HEK293T (cell line): ENCODE results near the gene SCYL2.

Source experiments
- BHLHE40 ChIP-seq: fragments of 450-650 bp; IDR thresholded peaks from 2 replicates; pipeline ENCODE4 v1.6.1; 2016; ENCODE audit warnings: mild to moderate bottlenecking, moderate library complexity, borderline replicate concordance
- CTBP1 ChIP-seq: fragments of 450-650 bp; IDR thresholded peaks from 2 replicates; pipeline ENCODE4 v1.6.1; 2016; ENCODE audit warnings: borderline replicate concordance
- ELF4 ChIP-seq: fragments of 450-650 bp; IDR thresholded peaks from 2 replicates; pipeline ENCODE4 v1.6.1; 2017; ENCODE audit warnings: antibody characterized with exemption
- HDGF ChIP-seq: fragments of 450-650 bp; IDR thresholded peaks from 2 replicates; pipeline ENCODE4 v1.6.1; 2017; ENCODE audit warnings: antibody characterized with exemption, borderline replicate concordance
- LEF1 ChIP-seq: fragments of 450-650 bp; IDR thresholded peaks from 2 replicates; pipeline ENCODE4 v1.6.1; 2017; ENCODE audit warnings: mild to moderate bottlenecking, borderline replicate concordance
- NFRKB ChIP-seq: fragments of 450-650 bp; IDR thresholded peaks from 2 replicates; pipeline ENCODE4 v1.6.1; 2016; ENCODE audit warnings: mild to moderate bottlenecking, moderate library complexity
- SUZ12 ChIP-seq: fragments of 450-650 bp; IDR thresholded peaks from 2 replicates; pipeline ENCODE4 v1.6.1; 2016; ENCODE audit warnings: mild to moderate bottlenecking
- TARDBP ChIP-seq: fragments of 450-650 bp; IDR thresholded peaks from 2 replicates; pipeline ENCODE4 v1.6.1; 2016

DNA sequence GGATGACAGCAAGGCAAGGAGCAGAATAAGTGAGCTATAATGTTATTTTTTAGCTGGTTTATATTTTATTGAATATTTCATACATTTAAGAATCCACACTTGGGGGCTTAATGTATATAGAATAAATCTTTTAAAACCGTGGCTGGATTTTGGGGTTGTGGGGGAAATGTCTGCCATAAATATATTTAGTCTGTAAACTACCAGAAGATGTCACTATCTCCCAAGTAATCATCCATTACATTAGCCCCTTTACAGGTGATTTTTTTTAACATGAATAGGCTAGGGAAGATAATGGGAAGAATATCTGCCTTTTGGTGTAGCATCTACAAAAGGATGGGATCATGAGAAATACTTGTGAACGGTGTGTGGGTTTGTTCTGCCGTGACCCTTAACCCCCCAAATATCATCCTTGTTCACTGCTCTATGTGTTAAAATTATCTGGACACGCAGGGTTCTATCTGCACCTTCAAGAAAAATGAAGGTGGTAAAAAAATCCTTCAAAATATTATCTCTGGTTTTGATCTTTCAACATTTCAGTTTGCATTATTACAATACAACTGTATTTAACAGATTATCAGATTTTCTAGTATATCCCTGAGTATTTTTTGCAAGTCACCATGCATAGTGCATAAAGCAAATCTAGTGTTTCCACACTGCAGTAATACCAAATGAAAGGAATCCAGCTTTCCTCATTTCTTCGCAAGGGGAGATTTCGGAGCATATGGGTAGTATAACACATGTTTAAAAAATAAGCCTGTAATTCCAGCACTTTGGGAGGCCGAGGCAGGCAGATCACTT lies 81.9 kb downstream of the SCYL2 start:
- TF ChIP-seq TARDBP (no peak), NFRKB (no peak), ELF4 (no peak), CTBP1 (no peak), LEF1 (no peak), BHLHE40 (no peak), HDGF (no peak), SUZ12 (no peak)
